Trophoblast cell (in vitro differentiated cells and primary cell): ENCODE measurements around the gene MTURN.

ENCODE experiments used
- DNase-seq, 2 donors: peaks; one replicate each; pipeline ENCODE4 v3.0.0-alpha.2; 2016
- H2AFZ ChIP-seq: 2 replicates; pipeline ENCODE4 v1.6.1; 2013; ENCODE audit warnings: low read length, moderate library complexity, mild to moderate bottlenecking; ENCODE audit not compliant: insufficient read depth, poor library complexity
- H2AK5ac ChIP-seq: 2 replicates; pipeline ENCODE4 v1.6.1; 2013; ENCODE audit warnings: mild to moderate bottlenecking, low read length
- H2BK120ac ChIP-seq: 2 replicates; pipeline ENCODE4 v1.6.1; 2013; ENCODE audit warnings: low read length, mild to moderate bottlenecking, moderate library complexity; ENCODE audit not compliant: insufficient read depth, poor library complexity
- H2BK12ac ChIP-seq: 2 replicates; pipeline ENCODE4 v1.6.1; 2013; ENCODE audit warnings: mild to moderate bottlenecking, low read length, moderate library complexity
- H2BK5ac ChIP-seq: 2 replicates; pipeline ENCODE4 v1.6.1; 2013; ENCODE audit warnings: low read length, low read depth, moderate library complexity, mild to moderate bottlenecking; ENCODE audit not compliant: poor library complexity
- H3K14ac ChIP-seq: 2 replicates; pipeline ENCODE4 v1.6.1; 2013; ENCODE audit warnings: mild to moderate bottlenecking, low read length
- H3K18ac ChIP-seq: 2 replicates; pipeline ENCODE4 v1.6.1; 2013; ENCODE audit warnings: mild to moderate bottlenecking, low read length
- H3K23ac ChIP-seq: 2 replicates; pipeline ENCODE4 v1.6.1; 2013; ENCODE audit warnings: low read length
- H3K27ac ChIP-seq: 2 replicates; pipeline ENCODE4 v1.5.1; 2013; ENCODE audit warnings: low read depth, mild to moderate bottlenecking, inconsistent platforms, low read length, moderate library complexity
- H3K27me3 ChIP-seq: 2 replicates; pipeline ENCODE4 v1.6.1; 2013; ENCODE audit warnings: inconsistent platforms, mild to moderate bottlenecking, low read length, moderate library complexity; ENCODE audit not compliant: insufficient read depth
- H3K36me3 ChIP-seq, 2 experiments: 1 replicate in 1 of 2; 2 replicates in 1 of 2; pipeline ENCODE4 v1.6.1; 2013; ENCODE audit warnings: low read length in 2 of 2, mild to moderate bottlenecking in 2 of 2, moderate library complexity in 1 of 2; ENCODE audit not compliant: insufficient read depth in 2 of 2, control insufficient read depth in 1 of 2
- H3K4ac ChIP-seq: 2 replicates; pipeline ENCODE4 v1.6.1; 2013; ENCODE audit warnings: low read depth, mild to moderate bottlenecking, low read length, moderate library complexity
- H3K4me1 ChIP-seq, 2 experiments: 1 replicate in 1 of 2; 2 replicates in 1 of 2; pipeline ENCODE4 v1.6.1; 2013; ENCODE audit warnings: low read length in 2 of 2, mild to moderate bottlenecking in 2 of 2, moderate library complexity in 1 of 2; ENCODE audit not compliant: insufficient read depth in 2 of 2, control insufficient read depth in 1 of 2
- H3K4me2 ChIP-seq: 2 replicates; pipeline ENCODE4 v1.6.1; 2013; ENCODE audit warnings: inconsistent platforms, mild to moderate bottlenecking, low read length, moderate library complexity
- H3K4me3 ChIP-seq: 2 replicates; pipeline ENCODE4 v1.5.1; 2013; ENCODE audit warnings: mild to moderate bottlenecking, low read depth, low read length, inconsistent platforms
- H3K79me1 ChIP-seq: one replicate; pipeline ENCODE4 v1.6.1; 2013; ENCODE audit warnings: low read length
- H3K79me2 ChIP-seq: 2 replicates; pipeline ENCODE4 v1.6.1; 2013; ENCODE audit warnings: low read length, mild to moderate bottlenecking; ENCODE audit not compliant: control insufficient read depth, insufficient read depth, poor library complexity
- H3K9ac ChIP-seq: 2 replicates; pipeline ENCODE4 v1.6.1; 2013; ENCODE audit warnings: mild to moderate bottlenecking, low read length
- H3K9me3 ChIP-seq: 2 replicates; pipeline ENCODE4 v1.6.1; 2013; ENCODE audit warnings: low read depth, mild to moderate bottlenecking, control low read depth, inconsistent platforms, low read length; ENCODE audit not compliant: insufficient read depth
- H4K12ac ChIP-seq: 2 replicates; pipeline ENCODE4 v1.6.1; 2013; ENCODE audit warnings: low read depth, mild to moderate bottlenecking, low read length, moderate library complexity
- H4K8ac ChIP-seq: 2 replicates; pipeline ENCODE4 v1.6.1; 2013; ENCODE audit warnings: low read depth, mild to moderate bottlenecking, low read length, moderate library complexity
- H4K91ac ChIP-seq: one replicate; pipeline ENCODE4 v1.6.1; 2013; ENCODE audit warnings: low read depth, mild to moderate bottlenecking, low read length, moderate library complexity
- WGBS: extraction: QIAGEN DNeasy Blood & Tissue Kit; methylation state at CpG from one replicate; pipeline ENCODE4 v1.1.7; 2013; ENCODE audit warnings: missing lambda C conversion rate; ENCODE audit not compliant: insufficient read length, insufficient coverage; ENCODE audit errors: extremely low coverage; 5-methylcytosine and 5-hydroxymethylcytosine counted together

MTURN gene

GRCh38 chr7:30178748-30179436 lies 44.1 kb downstream of the MTURN start:
- Histone ChIP-seq H2BK5ac (no peak overlapping the region), H4K12ac (no peak overlapping the region), H3K79me1 (no peaks in the 10 kb centered on the region), H3K18ac (no peak overlapping the region), H2AK5ac (no peak overlapping the region), H3K4me1 (peaks cover 0 to 6% of the 10 kb centered on the region in 2 experiments), H3K9ac (no peak overlapping the region), H3K4me2 (no peak overlapping the region), H3K36me3 (no peaks in the 10 kb centered on the region), H2BK12ac (no peak overlapping the region), H3K79me2 (no peaks in the 10 kb centered on the region), H4K8ac (no peak overlapping the region), H3K23ac (no peak overlapping the region), H3K14ac (no peak overlapping the region), H2AFZ (no peak overlapping the region), H3K9me3 (no peaks in the 10 kb centered on the region), H4K91ac (no peak overlapping the region), H3K4me3 (no peak overlapping the region), H2BK120ac (no peak overlapping the region), H3K4ac (no peak overlapping the region), H3K27ac (no peak overlapping the region), H3K27me3 (no peaks in the 10 kb centered on the region)
- no CpG with 5 or more reads among the region's 3 CpGs for WGBS
- DNase-seq = peak in 1 of 2 donors; percentile 16

GRCh38 chr7:30180718-30181117 lies 45.9 kb downstream of the MTURN start:
- Histone ChIP-seq H3K79me2 (no peaks in the 10 kb centered on the region), H2BK120ac (no peak overlapping the region), H4K8ac (no peak overlapping the region), H4K12ac (no peak overlapping the region), H3K4me3 (no peak overlapping the region), H4K91ac (no peak overlapping the region), H2AFZ (no peak overlapping the region), H3K36me3 (no peaks in the 10 kb centered on the region), H3K27ac (no peak overlapping the region), H2AK5ac (no peak overlapping the region), H3K23ac (no peak overlapping the region), H3K4ac (no peak overlapping the region), H3K18ac (no peak overlapping the region), H3K27me3 (no peaks in the 10 kb centered on the region), H3K14ac (no peak overlapping the region), H2BK12ac (no peak overlapping the region), H2BK5ac (no peak overlapping the region), H3K9ac (no peak overlapping the region), H3K4me2 (no peak overlapping the region), H3K79me1 (no peaks in the 10 kb centered on the region), H3K9me3 (no peaks in the 10 kb centered on the region), H3K4me1 (peaks cover 0 to 3% of the 10 kb centered on the region in 2 experiments)
- no peak for DNase-seq
- WGBS = no CpG with 5 or more reads among the region's 2 CpGs

- Histone ChIP-seq H3K27ac (no peak overlapping the region), H3K18ac (no peak overlapping the region), H3K79me1 (no peaks in the 10 kb centered on the region), H2BK120ac (no peak overlapping the region), H2BK5ac (no peak overlapping the region), H3K23ac (no peak overlapping the region), H3K4me2 (no peak overlapping the region), H4K12ac (no peak overlapping the region), H3K79me2 (no peaks in the 10 kb centered on the region), H3K4me1 (peaks cover 0 to 3% of the 10 kb centered on the region in 2 experiments), H3K14ac (no peak overlapping the region), H2AK5ac (no peak overlapping the region), H3K9ac (no peak overlapping the region), H2BK12ac (no peak overlapping the region), H3K27me3 (no peaks in the 10 kb centered on the region), H3K36me3 (no peaks in the 10 kb centered on the region), H2AFZ (no peak overlapping the region), H4K91ac (no peak overlapping the region), H4K8ac (no peak overlapping the region), H3K4me3 (no peak overlapping the region), H3K9me3 (no peaks in the 10 kb centered on the region), H3K4ac (no peak overlapping the region)
- DNase-seq = no peak
- no CpG with 5 or more reads among the region's 6 CpGs for WGBS
These were observed 46.4 kb downstream of the MTURN start for GRCh38 chr7:30181211-30181610.

DNA sequence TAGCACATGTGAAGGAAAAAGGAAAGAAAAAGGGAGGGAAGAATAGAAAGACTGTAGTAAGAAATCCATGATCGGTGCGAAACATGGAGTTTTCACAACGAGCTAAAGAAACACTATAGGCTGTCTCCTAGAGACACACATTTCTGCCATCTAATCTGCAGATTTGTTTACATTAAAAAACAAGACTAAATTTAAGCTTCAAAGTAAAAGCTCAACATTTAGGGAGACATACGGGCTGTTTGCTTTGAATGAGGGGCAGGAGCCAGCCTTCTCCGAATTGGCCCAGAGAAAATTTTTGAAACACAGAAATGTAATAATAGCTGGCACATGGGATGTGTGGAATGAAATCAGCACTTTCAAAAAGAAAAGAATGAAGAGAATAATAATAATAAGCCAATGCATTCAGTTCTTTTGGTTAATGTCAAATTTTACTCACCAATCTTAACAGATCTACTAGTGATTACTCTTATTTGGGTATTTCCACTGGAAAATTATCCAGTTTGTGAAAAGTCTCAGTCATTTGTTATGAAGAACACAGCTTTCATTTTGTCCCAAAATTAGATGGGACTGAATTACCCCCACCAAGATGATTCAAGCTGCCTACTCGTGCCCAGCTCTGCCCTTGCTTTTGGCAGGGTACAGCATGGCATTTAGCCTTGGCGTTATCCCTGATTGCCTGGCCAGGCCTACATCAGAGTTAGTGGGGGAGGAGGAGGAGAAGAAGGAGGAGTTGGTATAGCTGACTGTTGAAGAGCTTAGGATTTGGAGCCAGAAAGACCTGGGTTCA lies 47.1 kb downstream of the MTURN start:
- H3K79me1 ChIP-seq = no peaks in the 10 kb centered on the region
- no peak overlapping the region for H4K91ac ChIP-seq
- DNase-seq = no peak
- no peak overlapping the region for H2BK5ac ChIP-seq
- H2AK5ac ChIP-seq = no peak overlapping the region
- H3K27ac ChIP-seq = no peak overlapping the region
- no peaks in the 10 kb centered on the region for H3K27me3 ChIP-seq
- H4K8ac ChIP-seq = no peak overlapping the region
- no peak overlapping the region for H3K18ac ChIP-seq
- H2BK12ac ChIP-seq = no peak overlapping the region
- no peak overlapping the region for H3K23ac ChIP-seq
- H3K14ac ChIP-seq = no peak overlapping the region
- H4K12ac ChIP-seq = no peak overlapping the region
- no peak overlapping the region for H3K4ac ChIP-seq
- H2AFZ ChIP-seq = no peak overlapping the region
- WGBS = no CpG with 5 or more reads among the region's 7 CpGs
- no peak overlapping the region for H3K4me2 ChIP-seq
- no peaks in the 10 kb centered on the region for H3K79me2 ChIP-seq
- H3K36me3 ChIP-seq = no peaks in the 10 kb centered on the region
- H3K9ac ChIP-seq = no peak overlapping the region
- H3K9me3 ChIP-seq = no peaks in the 10 kb centered on the region
- H2BK120ac ChIP-seq = no peak overlapping the region
- H3K4me3 ChIP-seq = no peak overlapping the region
- no peaks in the 10 kb centered on the region for H3K4me1 ChIP-seq
